Measurements from ENCODE around the gene FAM149B1.

Gene FAM149B1

DNA sequence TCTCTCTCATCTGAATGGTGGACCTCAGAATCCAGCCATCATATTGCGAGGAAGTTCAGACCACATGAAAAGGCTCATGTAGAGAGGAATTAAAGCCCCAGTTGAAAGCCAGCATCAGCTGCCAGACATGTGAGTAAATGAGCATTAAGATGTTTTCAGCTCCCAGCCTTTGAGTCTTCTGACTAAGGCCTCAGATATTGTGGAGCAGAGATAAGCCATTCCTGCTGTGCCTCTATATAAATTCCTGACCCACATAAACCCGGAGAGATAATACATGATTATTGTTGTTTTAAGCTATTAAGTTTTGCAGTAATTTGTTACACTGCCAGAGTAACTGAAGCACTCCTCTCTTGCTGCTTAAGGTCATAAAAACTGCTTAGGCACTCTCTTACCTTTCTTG lies 14.6 kb downstream of the FAM149B1 start:
- Histone ChIP-seq H3K4me3 (ENCODE audit: low read length) (no peak overlapping the region), H3K4me2 (ENCODE audit: low read length) (no peak overlapping the region), H3K27me3 (ENCODE audit: control insufficient read depth, insufficient read depth, low read length) (no peaks in the 10 kb centered on the region)

DNA sequence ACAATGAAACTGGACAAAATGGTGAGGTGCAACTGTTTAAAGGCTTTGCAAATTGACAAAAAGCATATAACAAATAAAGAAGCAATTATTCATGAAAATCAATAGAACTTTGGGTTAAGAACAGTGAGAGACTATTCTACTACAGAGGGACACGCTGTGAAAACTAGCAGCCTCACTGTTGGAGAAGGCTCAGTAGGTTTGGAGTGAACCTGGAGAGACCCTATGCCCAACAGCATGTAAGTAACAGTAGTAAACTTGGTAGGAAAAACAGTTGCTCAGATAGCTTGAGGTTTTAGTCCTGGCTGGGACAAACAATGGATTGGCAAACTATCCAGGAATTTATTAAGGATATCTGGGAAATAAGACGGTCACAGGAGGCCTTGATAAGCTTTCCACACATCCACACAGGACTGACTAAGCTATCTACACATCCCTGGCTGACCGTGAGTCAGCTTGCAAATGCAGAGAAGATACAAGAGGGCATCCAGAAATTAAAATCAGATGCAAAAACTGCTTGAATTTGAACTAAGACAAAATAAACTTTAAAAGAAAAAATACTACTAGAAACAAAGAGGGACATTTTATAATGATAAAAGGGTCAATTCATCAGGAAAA lies 15.9 kb downstream of the FAM149B1 start:
- H3K9ac ChIP-seq (ENCODE audit: low read depth, low read length) = no peak overlapping the region
- no peak overlapping the region for H3K4me2 ChIP-seq (ENCODE audit: low read length)
- no peaks in the 10 kb centered on the region for H3K4me1 ChIP-seq (ENCODE audit: control insufficient read depth, insufficient read depth, low read length)
- no peaks in the 10 kb centered on the region for H3K9me3 ChIP-seq (replicated peaks; ENCODE audit: low read length)
- no peak overlapping the region for H3K4me3 ChIP-seq (ENCODE audit: low read length)
- H3K27me3 ChIP-seq (ENCODE audit: control insufficient read depth, insufficient read depth, low read length) = no peaks in the 10 kb centered on the region
- H3K36me3 ChIP-seq (ENCODE audit: insufficient read depth, low read length) = peaks cover 9% of the 10 kb centered on the region

More for the DNA sequence above, 14.6 kb downstream of the FAM149B1 start:
- peaks cover 9% of the 10 kb centered on the region for H3K36me3 ChIP-seq (ENCODE audit: insufficient read depth, low read length)
- H3K9me3 ChIP-seq (replicated peaks; ENCODE audit: low read length) = no peaks in the 10 kb centered on the region
- H3K9ac ChIP-seq (ENCODE audit: low read depth, low read length) = no peak overlapping the region
- H3K4me1 ChIP-seq (ENCODE audit: control insufficient read depth, insufficient read depth, low read length) = no peaks in the 10 kb centered on the region

- Histone ChIP-seq H3K4me3 (ENCODE audit: low read length) (no peak overlapping the region), H3K36me3 (ENCODE audit: insufficient read depth, low read length) (peaks cover 9% of the 10 kb centered on the region), H3K9ac (ENCODE audit: low read depth, low read length) (no peak overlapping the region), H3K27me3 (ENCODE audit: control insufficient read depth, insufficient read depth, low read length) (no peaks in the 10 kb centered on the region), H3K9me3 (replicated peaks; ENCODE audit: low read length) (no peaks in the 10 kb centered on the region), H3K4me2 (ENCODE audit: low read length) (no peak overlapping the region), H3K4me1 (ENCODE audit: control insufficient read depth, insufficient read depth, low read length) (no peaks in the 10 kb centered on the region)
Observed at GRCh38 chr10:73186266-73186665, 18.3 kb downstream of the FAM149B1 start.

DNA sequence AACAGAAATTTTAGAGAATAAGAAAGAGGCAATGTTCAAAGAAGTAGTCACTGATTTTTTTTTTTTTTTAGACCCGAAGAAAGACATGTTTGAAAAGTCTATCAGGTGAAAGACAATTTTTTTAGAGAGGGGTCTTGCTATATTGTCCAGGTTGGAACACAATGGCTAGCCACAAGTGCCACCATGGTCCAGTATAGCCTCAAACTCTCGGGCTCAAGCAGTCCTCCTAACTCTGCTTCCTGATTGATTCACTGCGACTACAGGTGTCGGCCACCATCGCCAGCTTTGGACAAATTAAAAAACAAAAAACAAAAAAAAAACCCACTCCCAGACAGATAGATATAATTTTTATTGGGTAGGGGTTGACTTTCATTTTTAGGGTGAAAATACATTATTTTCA lies 22.3 kb downstream of the FAM149B1 start:
- Histone ChIP-seq H3K4me1 (ENCODE audit: control insufficient read depth, insufficient read depth, low read length) (no peaks in the 10 kb centered on the region), H3K4me3 (ENCODE audit: low read length) (no peak overlapping the region), H3K27me3 (ENCODE audit: control insufficient read depth, insufficient read depth, low read length) (no peaks in the 10 kb centered on the region), H3K36me3 (ENCODE audit: insufficient read depth, low read length) (peaks cover 7% of the 10 kb centered on the region), H3K9ac (ENCODE audit: low read depth, low read length) (no peak overlapping the region), H3K4me2 (ENCODE audit: low read length) (no peak overlapping the region), H3K9me3 (replicated peaks; ENCODE audit: low read length) (no peaks in the 10 kb centered on the region)

GRCh38 chr10:73205081-73205480 lies 37.2 kb downstream of the FAM149B1 start:
- H3K9me3 ChIP-seq (replicated peaks; ENCODE audit: low read length) = no peaks in the 10 kb centered on the region
- H3K4me2 ChIP-seq (ENCODE audit: low read length) = no peak overlapping the region
- H3K27me3 ChIP-seq (ENCODE audit: control insufficient read depth, insufficient read depth, low read length) = no peaks in the 10 kb centered on the region
- no peaks in the 10 kb centered on the region for H3K4me1 ChIP-seq (ENCODE audit: control insufficient read depth, insufficient read depth, low read length)
- H3K4me3 ChIP-seq (ENCODE audit: low read length) = no peak overlapping the region
- peaks cover 7% of the 10 kb centered on the region for H3K36me3 ChIP-seq (ENCODE audit: insufficient read depth, low read length)
- no peak overlapping the region for H3K9ac ChIP-seq (ENCODE audit: low read depth, low read length)

GRCh38 chr10:73205890-73206289 lies 38.0 kb downstream of the FAM149B1 start:
- H3K4me1 ChIP-seq (ENCODE audit: control insufficient read depth, insufficient read depth, low read length) = no peaks in the 10 kb centered on the region
- no peak overlapping the region for H3K4me2 ChIP-seq (ENCODE audit: low read length)
- peaks cover 6% of the 10 kb centered on the region for H3K36me3 ChIP-seq (ENCODE audit: insufficient read depth, low read length)
- no peaks in the 10 kb centered on the region for H3K9me3 ChIP-seq (replicated peaks; ENCODE audit: low read length)
- H3K27me3 ChIP-seq (ENCODE audit: control insufficient read depth, insufficient read depth, low read length) = no peaks in the 10 kb centered on the region
- H3K4me3 ChIP-seq (ENCODE audit: low read length) = no peak overlapping the region
- no peak overlapping the region for H3K9ac ChIP-seq (ENCODE audit: low read depth, low read length)

- Histone ChIP-seq H3K4me2 (ENCODE audit: low read length) (no peak overlapping the region), H3K9me3 (replicated peaks; ENCODE audit: low read length) (no peaks in the 10 kb centered on the region), H3K4me1 (ENCODE audit: control insufficient read depth, insufficient read depth, low read length) (no peaks in the 10 kb centered on the region), H3K27me3 (ENCODE audit: control insufficient read depth, insufficient read depth, low read length) (no peaks in the 10 kb centered on the region), H3K4me3 (ENCODE audit: low read length) (no peak overlapping the region), H3K9ac (ENCODE audit: low read depth, low read length) (no peak overlapping the region), H3K36me3 (ENCODE audit: insufficient read depth, low read length) (peaks cover 6% of the 10 kb centered on the region)
Observed at GRCh38 chr10:73206385-73206784, 38.5 kb downstream of the FAM149B1 start.

GRCh38 chr10:73207883-73208282 lies 40.0 kb downstream of the FAM149B1 start:
- peaks cover 6% of the 10 kb centered on the region for H3K36me3 ChIP-seq (ENCODE audit: insufficient read depth, low read length)
- no peak overlapping the region for H3K4me2 ChIP-seq (ENCODE audit: low read length)
- H3K9ac ChIP-seq (ENCODE audit: low read depth, low read length) = no peak overlapping the region
- H3K4me1 ChIP-seq (ENCODE audit: control insufficient read depth, insufficient read depth, low read length) = no peaks in the 10 kb centered on the region
- no peak overlapping the region for H3K4me3 ChIP-seq (ENCODE audit: low read length)
- no peaks in the 10 kb centered on the region for H3K27me3 ChIP-seq (ENCODE audit: control insufficient read depth, insufficient read depth, low read length)
- H3K9me3 ChIP-seq (replicated peaks; ENCODE audit: low read length) = no peaks in the 10 kb centered on the region

GRCh38 chr10:73209705-73210104 lies 41.8 kb downstream of the FAM149B1 start:
- Histone ChIP-seq H3K4me2 (ENCODE audit: low read length) (no peak overlapping the region), H3K36me3 (ENCODE audit: insufficient read depth, low read length) (peaks cover 6% of the 10 kb centered on the region), H3K4me1 (ENCODE audit: control insufficient read depth, insufficient read depth, low read length) (no peaks in the 10 kb centered on the region), H3K27me3 (ENCODE audit: control insufficient read depth, insufficient read depth, low read length) (no peaks in the 10 kb centered on the region), H3K9ac (ENCODE audit: low read depth, low read length) (no peak overlapping the region), H3K4me3 (ENCODE audit: low read length) (no peak overlapping the region), H3K9me3 (replicated peaks; ENCODE audit: low read length) (no peaks in the 10 kb centered on the region)

GRCh38 chr10:73210395-73211105 lies 42.6 kb downstream of the FAM149B1 start:
- Histone ChIP-seq H3K9ac (ENCODE audit: low read depth, low read length) (no peak overlapping the region), H3K36me3 (ENCODE audit: insufficient read depth, low read length) (peaks cover 3% of the 10 kb centered on the region), H3K9me3 (replicated peaks; ENCODE audit: low read length) (no peaks in the 10 kb centered on the region), H3K4me1 (ENCODE audit: control insufficient read depth, insufficient read depth, low read length) (no peaks in the 10 kb centered on the region), H3K4me3 (ENCODE audit: low read length) (no peak overlapping the region), H3K27me3 (ENCODE audit: control insufficient read depth, insufficient read depth, low read length) (no peaks in the 10 kb centered on the region), H3K4me2 (ENCODE audit: low read length) (no peak overlapping the region)

- Histone ChIP-seq H3K9me3 (replicated peaks; ENCODE audit: low read length) (no peaks in the 10 kb centered on the region), H3K27me3 (ENCODE audit: control insufficient read depth, insufficient read depth, low read length) (no peaks in the 10 kb centered on the region), H3K9ac (ENCODE audit: low read depth, low read length) (no peak overlapping the region), H3K4me2 (ENCODE audit: low read length) (no peak overlapping the region), H3K4me3 (ENCODE audit: low read length) (no peak overlapping the region), H3K36me3 (ENCODE audit: insufficient read depth, low read length) (peaks cover 3% of the 10 kb centered on the region), H3K4me1 (ENCODE audit: control insufficient read depth, insufficient read depth, low read length) (no peaks in the 10 kb centered on the region)
Observed at GRCh38 chr10:73211106-73211811, 43.3 kb downstream of the FAM149B1 start.

Measured in skeletal muscle satellite cell (primary cell).